ENCODE results near the gene SIPA1.
"Not testable (repeated sequence)": the region's sequence is repeated elsewhere in the genome, so short reads cannot be mapped to it uniquely, and the experiment has no call there.

The SIPA1 gene

DNA sequence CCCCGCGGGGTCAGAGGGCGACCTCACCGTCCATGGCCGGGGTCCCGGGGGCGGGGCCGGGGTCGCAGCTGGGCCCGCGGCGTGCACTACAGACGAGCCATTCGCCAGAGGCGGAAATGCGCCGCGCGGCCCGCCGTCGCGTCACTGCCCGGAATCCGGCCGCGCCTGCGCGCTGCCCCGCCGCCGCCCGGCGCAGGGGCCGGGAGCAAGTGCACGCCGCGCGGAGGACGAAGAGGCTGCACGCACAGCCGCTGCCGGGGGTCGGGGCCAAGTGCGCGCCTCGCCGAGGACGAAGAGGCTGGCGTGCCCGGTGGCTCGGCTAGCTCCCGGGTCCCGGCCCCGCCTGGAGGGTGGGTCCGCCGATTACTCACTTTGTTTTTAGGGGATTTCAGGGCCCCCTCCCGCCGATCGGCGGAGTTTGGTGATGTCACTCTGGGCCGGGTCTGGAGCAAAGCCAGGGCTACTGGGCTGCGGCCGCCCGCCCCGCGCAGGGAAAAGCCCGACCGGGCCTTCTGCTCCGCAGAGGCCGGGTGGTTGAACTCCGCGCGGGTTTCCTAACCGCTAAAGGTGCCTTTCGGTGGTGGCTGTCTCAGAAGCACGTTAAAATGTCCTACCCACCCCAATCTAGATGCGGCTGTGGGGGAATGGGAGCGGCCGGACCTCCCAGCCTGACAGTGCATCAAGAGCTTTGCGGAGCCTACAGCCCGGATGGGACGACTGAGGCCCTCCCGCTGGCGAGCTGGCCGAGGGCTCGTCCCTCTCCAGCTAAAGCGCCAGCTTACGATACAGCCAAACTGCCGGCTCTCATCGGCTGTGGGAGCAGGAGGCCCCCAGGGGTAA is 25.1 kb downstream of the SIPA1 start, which contains the start of gene RELA:
Gene RELA (minus strand): TSS at position 118 of the 840 bp plus-strand sequence. CDS start 84 bp downstream, at position 34.
- DNase-seq, result peak; percentile 77

DNA sequence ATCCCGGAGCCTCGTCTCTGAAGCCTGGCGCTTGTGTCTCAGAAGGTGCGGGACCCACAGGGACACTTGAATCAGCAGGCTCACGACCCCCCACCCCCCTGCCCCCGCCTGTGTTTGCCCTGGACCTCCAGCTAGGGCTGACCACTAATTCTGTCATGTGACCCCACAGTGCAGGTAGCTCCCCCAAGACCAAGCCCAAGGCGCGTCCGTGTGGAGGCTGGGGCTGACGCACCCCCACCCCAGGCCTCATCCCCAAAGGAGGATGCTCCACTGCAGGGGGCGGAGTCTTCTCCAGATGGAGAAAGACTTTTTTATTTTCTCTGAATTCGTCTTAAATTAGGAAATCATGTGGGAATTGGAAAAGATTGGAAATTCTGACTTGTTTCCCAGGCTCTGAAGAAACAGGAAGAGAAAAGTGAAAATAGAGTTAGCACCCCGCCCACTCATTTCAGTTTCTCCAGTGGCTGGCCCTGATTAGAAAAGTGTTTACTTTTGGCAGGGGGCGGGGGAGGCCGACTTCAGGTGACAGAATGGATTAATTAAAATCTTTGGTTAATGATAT is 25.8 kb downstream of the SIPA1 start:
- no peak for DNase-seq

DNA sequence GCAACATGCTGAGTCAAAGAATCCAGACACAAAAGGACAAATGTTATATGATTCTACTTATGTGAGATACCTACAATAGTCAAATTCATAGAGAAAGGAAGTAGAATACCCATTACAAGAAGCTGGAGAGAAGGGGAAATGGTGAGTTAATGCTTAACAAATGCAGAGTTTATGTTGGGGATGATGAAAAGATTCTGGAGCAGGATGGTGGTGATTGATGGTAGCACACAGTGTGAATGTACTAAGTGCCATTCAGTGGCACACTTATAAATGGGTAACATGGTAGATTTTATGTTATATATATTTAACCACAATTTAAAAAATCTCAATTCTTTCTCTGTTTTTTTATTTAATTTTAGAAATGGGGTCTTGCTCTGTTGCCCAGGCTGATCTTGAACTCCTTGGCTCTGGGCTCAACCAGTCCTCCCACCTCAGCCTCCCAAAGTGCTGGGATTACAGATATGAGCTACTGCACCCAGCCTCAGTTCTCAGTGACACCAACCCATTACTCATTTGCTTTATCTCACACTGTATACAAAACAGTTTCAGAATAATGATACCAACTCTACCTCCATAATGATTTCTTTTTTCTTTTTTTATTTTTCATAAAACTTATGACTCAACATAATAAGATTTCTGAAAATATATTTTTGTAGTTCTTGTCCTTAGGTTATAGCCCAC is 34.4 kb downstream of the SIPA1 start:
- no peak for DNase-seq

GRCh38 chr11:65672982-65673381 is 35.1 kb downstream of the SIPA1 start:
- no peak for DNase-seq

DNA sequence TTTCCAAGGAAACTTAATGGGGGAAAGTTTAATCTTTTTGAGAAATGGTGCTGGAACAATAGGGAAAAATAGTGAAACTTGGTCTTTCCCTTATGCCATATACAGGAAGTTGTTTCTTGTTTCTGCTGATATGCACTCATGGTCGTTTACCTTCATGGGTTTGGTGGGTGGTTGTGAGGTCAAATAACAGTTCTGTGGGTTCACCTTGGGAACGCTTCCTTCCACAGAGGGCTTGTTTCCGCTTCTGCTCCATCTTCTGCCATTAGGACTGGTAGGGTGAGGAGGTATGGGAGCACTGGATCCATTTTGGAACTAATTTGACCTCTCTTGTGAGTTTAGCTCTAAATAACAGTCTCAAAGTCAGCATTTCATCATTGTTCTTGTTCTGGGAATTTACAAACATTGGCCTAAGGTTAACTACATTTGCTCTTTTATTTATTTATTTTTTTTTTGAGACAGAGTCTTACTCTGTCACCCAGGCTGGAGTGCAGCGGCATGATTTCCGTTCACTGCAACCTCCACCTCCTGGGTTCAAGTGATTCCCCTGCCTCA is 42.4 kb downstream of the SIPA1 start:
- DNase-seq, result no peak

- DNase-seq, result not testable (repeated sequence)
Observed at GRCh38 chr11:65683480-65683879, 45.6 kb downstream of the SIPA1 start.

GRCh38 chr11:65685981-65686380 is 48.1 kb downstream of the SIPA1 start:
- DNase-seq, result no peak

GRCh38 chr11:65691847-65692246 is 53.9 kb downstream of the SIPA1 start:
- DNase-seq, result not testable (repeated sequence)

- DNase-seq, result no peak
Observed at GRCh38 chr11:65692367-65692766, 54.5 kb downstream of the SIPA1 start.

- DNase-seq, result peak; percentile 91
Observed at GRCh38 chr11:65695459-65696241, 57.7 kb downstream of the SIPA1 start.

GRCh38 chr11:65696802-65697552 is 59.1 kb downstream of the SIPA1 start:
- DNase-seq, result no peak

- DNase-seq, result no peak
Observed at GRCh38 chr11:65698205-65698604, 60.3 kb downstream of the SIPA1 start.

DNA sequence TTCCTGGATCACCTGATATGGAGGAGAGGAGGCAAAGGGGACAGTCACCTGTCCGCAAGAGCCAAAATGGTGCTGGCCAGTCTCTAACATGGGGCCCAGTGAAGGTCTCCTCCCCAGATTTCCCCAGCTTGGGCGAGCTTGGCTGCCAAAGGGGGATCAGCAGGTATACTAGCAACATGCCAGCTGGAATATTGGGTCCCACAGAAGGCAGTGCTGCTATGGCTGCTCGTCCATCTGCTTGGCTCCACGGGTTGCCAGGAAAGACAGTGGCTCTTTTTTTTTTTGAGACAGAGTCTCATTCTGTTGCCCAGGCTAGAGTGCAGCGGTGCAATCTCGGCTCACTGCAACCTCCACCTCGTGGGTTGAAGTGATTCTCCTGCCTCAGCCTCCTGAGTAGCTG is 61.4 kb downstream of the SIPA1 start:
- DNase-seq, result no peak

DNA sequence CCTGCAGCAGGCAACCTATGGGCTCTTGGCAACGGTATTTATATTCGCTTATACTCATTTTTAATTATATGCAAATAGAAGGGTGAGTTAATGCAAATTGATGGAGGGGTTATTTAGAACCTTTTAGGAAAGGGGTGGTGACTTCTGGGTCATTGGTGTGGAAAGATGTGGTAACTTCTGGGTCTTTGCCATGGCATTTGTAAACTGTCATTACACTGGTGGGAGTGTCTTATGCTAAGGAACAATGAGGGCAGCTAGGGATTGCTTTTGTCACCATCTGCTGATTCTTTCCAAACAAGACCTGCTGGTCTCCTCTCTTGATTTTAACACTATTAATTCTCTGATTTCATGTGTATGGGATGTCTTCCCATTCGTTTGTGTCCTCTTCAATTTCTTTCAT is 62.5 kb downstream of the SIPA1 start:
- DNase-seq, result no peak
